ENCODE results near the gene CCND2. TPM values are rescaled to one million over a fixed set of nuclear protein-coding genes. Genes with fewer than 3 reads are reported as not detected.

Gene CCND2
- total and polyA plus RNA-seq, 11 donors = 48.0 to 620 (median 208) TPM

GRCh38 chr12:4252601-4253000 lies 21.0 kb upstream of the CCND2 start:
- intact Hi-C loops (cut with DNase I) = no loop called here
- 43 to 63% (median 50%) methylated on average over 5 of the region's 5 CpGs for whole genome bisulfite sequencing, 4 donors
- Histone ChIP-seq H3K36me3 (no peaks in the 10 kb centered on the region), H3K27me3 (no peaks in the 10 kb centered on the region), H3K4me3 (peak overlapping the region in 1 of 12 donors; percentile 16), H3K9me3 (peaks cover 0 to 3% (median 0%) of the 10 kb centered on the region in 12 donors), H3K27ac (peak overlapping the region in 5 of 12 donors; percentile 60 to 78 (median 66)), H3K4me1 (peaks cover 0 to 15% (median 2%) of the 10 kb centered on the region in 12 donors)
- TF ChIP-seq CTCF (IDR thresholded peaks at IDR 0.05) (no peak), POLR2A (IDR thresholded peaks at IDR 0.05) (no peak)
- peak; percentile 66 to 99 (median 83) for ATAC-seq
- peak in 4 of 5 donors; percentile 31 to 76 (median 72) for DNase-seq

- Histone ChIP-seq H3K4me3 (no peak overlapping the region), H3K36me3 (no peaks in the 10 kb centered on the region), H3K27ac (no peak overlapping the region), H3K4me1 (peaks cover 0 to 15% (median 2%) of the 10 kb centered on the region in 12 donors), H3K27me3 (peaks cover 0 to 2% (median 0%) of the 10 kb centered on the region in 9 donors), H3K9me3 (peaks cover 0 to 14% (median 0%) of the 10 kb centered on the region in 12 donors)
- TF ChIP-seq POLR2A (IDR thresholded peaks at IDR 0.05) = no peak
- TF ChIP-seq CTCF (IDR thresholded peaks at IDR 0.05) = no peak
- ATAC-seq (no peak), DNase-seq (no peak)
- WGBS, 4 donors = 68 to 86% (median 82%) methylated on average over 2 of the region's 2 CpGs
- intact Hi-C loops (cut with DNase I) = no loop called here
These were observed 17.3 kb upstream of the CCND2 start for GRCh38 chr12:4256043-4256826.

- no peak overlapping the region for H3K4me3 ChIP-seq
- TF ChIP-seq CTCF (IDR thresholded peaks at IDR 0.05) (no peak), POLR2A (IDR thresholded peaks at IDR 0.05) (no peak)
- H3K4me1 ChIP-seq = peaks cover 0 to 7% (median 0%) of the 10 kb centered on the region in 12 donors
- ATAC-seq (no peak), DNase-seq (no peak)
- H3K9me3 ChIP-seq = peaks cover 0 to 14% (median 0%) of the 10 kb centered on the region in 12 donors
- peaks cover 0 to 2% (median 0%) of the 10 kb centered on the region in 9 donors for H3K27me3 ChIP-seq
- no peak overlapping the region for H3K27ac ChIP-seq
- H3K36me3 ChIP-seq = no peaks in the 10 kb centered on the region
- intact Hi-C loops (cut with DNase I) = no loop called here
These were observed 16.1 kb upstream of the CCND2 start for GRCh38 chr12:4257442-4257841.

- TF ChIP-seq POLR2A (IDR thresholded peaks at IDR 0.05) (no peak), CTCF (IDR thresholded peaks at IDR 0.05) (no peak)
- H3K27me3 ChIP-seq = peaks cover 0 to 5% (median 0%) of the 10 kb centered on the region in 9 donors
- no peaks in the 10 kb centered on the region for H3K4me1 ChIP-seq
- no peak for ATAC-seq
- H3K27ac ChIP-seq = no peak overlapping the region
- DNase-seq = no peak
- no peak overlapping the region for H3K4me3 ChIP-seq
- H3K36me3 ChIP-seq = no peaks in the 10 kb centered on the region
- H3K9me3 ChIP-seq = peaks cover 0 to 14% (median 0%) of the 10 kb centered on the region in 12 donors
- WGBS, 4 donors = 94 to 98% (median 96%) methylated on average over 1 of the region's 1 CpG
- intact Hi-C loops (cut with DNase I) = no loop called here
These were observed 14.5 kb upstream of the CCND2 start for GRCh38 chr12:4259099-4259498.
